K562 (cell line): ENCODE measurements around the gene MSH3. TPM values are rescaled to one million over a fixed set of nuclear protein-coding genes. Genes with fewer than 3 reads are reported as not detected.

Source experiments
- GTF2F1 ChIP-seq: IDR thresholded peaks from 2 replicates; pipeline ENCODE4 v1.6.1; 2011; ENCODE audit warnings: low read depth, low read length, improper control_type of control experiment
- KLF1 ChIP-seq: fragments of 450-650 bp; IDR thresholded peaks from 2 replicates; pipeline ENCODE4 v1.6.1; 2016; ENCODE audit warnings: missing genetic modification characterization, missing compliant biosample characterization
- MCM7 ChIP-seq, 2 experiments: fragments of 450-650 bp; IDR thresholded peaks; 2 replicates each; pipeline ENCODE4 v1.6.1; 2016 to 2018
- RERE ChIP-seq: sonication (generic); formaldehyde crosslinking; IDR thresholded peaks from 2 replicates; pipeline ENCODE4 v1.8.0; 2023; ENCODE audit warnings: missing genetic modification reagents, mild to moderate bottlenecking, borderline replicate concordance
- SOX6 ChIP-seq: fragments of 450-650 bp; IDR thresholded peaks from 2 replicates; pipeline ENCODE4 v1.6.1; 2014; ENCODE audit warnings: mild to moderate bottlenecking
- TEAD1 ChIP-seq, 2 experiments: fragments of 450-650 bp in 1 of 2; sonication (generic) in 1 of 2; formaldehyde crosslinking; IDR thresholded peaks; 2 replicates each; pipeline versions ENCODE4 v1.4.0 to v1.8.0; 2020 to 2022; ENCODE audit warnings: mild to moderate bottlenecking in 2 of 2, missing genetic modification reagents in 1 of 2
- THRAP3 ChIP-seq: fragments of 450-650 bp; IDR thresholded peaks from 2 replicates; pipeline ENCODE4 v1.6.1; 2016; ENCODE audit warnings: mild to moderate bottlenecking, inconsistent platforms, borderline replicate concordance
- ZNF274 ChIP-seq: IDR thresholded peaks from 2 replicates; pipeline ENCODE4 v1.6.1; 2011; ENCODE audit warnings: low read depth, mild to moderate bottlenecking, low read length, moderate library complexity, borderline replicate concordance
- ZNF639 ChIP-seq, 2 experiments: fragments of 200-800 bp in 1 of 2; sonication (Bioruptor generic) in 1 of 2; sonication (generic) in 1 of 2; formaldehyde crosslinking in 1 of 2; IDR thresholded peaks in 1 of 2; conservative IDR thresholded peaks in 1 of 2; 2 replicates each; pipeline versions ENCODE4 v1.5.0 to v1.6.1; 2016 to 2020; ENCODE audit warnings: missing compliant biosample characterization in 1 of 2, missing genetic modification characterization in 1 of 2, missing genetic modification reagents in 1 of 2
- polyA plus RNA-seq, 8 experiments: library from polyadenylated mRNA; depleted of rRNA in 4 of 8; stranded (reverse) in 5 of 8; unstranded in 3 of 8; fragments of >200 nt; fragmentation: Nextera tagmentation in 2 of 8; fragmentation: Illumina TruSeq in 1 of 8; extraction: Ambion mirVana in 2 of 8; extraction: Trizol in 1 of 8; gene quantifications; 2 replicates each; pipeline versions ENCODE4 v1.2.1 to v1.2.3, GENCODE V29; 2011 to 2014; ENCODE audit warnings: inconsistent platforms in 1 of 8, missing spikeins in 1 of 8
- total RNA-seq, 7 experiments: library from RNA; depleted of rRNA in 6 of 7; stranded (reverse); fragments of >200 nt in 6 of 7; fragmentation: Illumina TruSeq in 2 of 7; extraction: Trizol in 2 of 7; gene quantifications; 2 replicates each; pipeline versions ENCODE4 v1.2.1 to v1.2.3, GENCODE V29; 2011 to 2021; ENCODE audit warnings: low replicate concordance in 1 of 7

The MSH3 gene
- total and polyA plus RNA-seq, 9 of the 15 experiments (the other 6 are each of a cell fraction or from before 2014, with no cell fraction given), result 3.9 to 17.2 (median 13.2) TPM

- TF ChIP-seq ZNF639 (CRISPR knock-in tag; conservative IDR thresholded peaks at IDR 0.05 in 1 of 2, IDR thresholded peaks at IDR 0.05 in 1 of 2) (no peak), MCM7 (IDR thresholded peaks at IDR 0.05) (no peak), GTF2F1 (no peak), RERE (no peak), THRAP3 (no peak), SOX6 (no peak), TEAD1 (CRISPR knock-in tag; IDR thresholded peaks at IDR 0.05) (no peak), KLF1 (tag) (no peak), ZNF274 (no peak)
Observed at GRCh38 chr5:80688648-80689420, 34.4 kb downstream of the MSH3 start (continued).
